ENCODE data around the gene PPP4R2. TPM values are rescaled to one million over a fixed set of nuclear protein-coding genes. Genes with fewer than 3 reads are reported as not detected.
A peak's percentile ranks its signal among the peaks of the same experiment; 100 is the strongest.

PPP4R2 gene, protein sequence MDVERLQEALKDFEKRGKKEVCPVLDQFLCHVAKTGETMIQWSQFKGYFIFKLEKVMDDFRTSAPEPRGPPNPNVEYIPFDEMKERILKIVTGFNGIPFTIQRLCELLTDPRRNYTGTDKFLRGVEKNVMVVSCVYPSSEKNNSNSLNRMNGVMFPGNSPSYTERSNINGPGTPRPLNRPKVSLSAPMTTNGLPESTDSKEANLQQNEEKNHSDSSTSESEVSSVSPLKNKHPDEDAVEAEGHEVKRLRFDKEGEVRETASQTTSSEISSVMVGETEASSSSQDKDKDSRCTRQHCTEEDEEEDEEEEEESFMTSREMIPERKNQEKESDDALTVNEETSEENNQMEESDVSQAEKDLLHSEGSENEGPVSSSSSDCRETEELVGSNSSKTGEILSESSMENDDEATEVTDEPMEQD
- 37.6 TPM for polyA plus RNA-seq

DNA sequence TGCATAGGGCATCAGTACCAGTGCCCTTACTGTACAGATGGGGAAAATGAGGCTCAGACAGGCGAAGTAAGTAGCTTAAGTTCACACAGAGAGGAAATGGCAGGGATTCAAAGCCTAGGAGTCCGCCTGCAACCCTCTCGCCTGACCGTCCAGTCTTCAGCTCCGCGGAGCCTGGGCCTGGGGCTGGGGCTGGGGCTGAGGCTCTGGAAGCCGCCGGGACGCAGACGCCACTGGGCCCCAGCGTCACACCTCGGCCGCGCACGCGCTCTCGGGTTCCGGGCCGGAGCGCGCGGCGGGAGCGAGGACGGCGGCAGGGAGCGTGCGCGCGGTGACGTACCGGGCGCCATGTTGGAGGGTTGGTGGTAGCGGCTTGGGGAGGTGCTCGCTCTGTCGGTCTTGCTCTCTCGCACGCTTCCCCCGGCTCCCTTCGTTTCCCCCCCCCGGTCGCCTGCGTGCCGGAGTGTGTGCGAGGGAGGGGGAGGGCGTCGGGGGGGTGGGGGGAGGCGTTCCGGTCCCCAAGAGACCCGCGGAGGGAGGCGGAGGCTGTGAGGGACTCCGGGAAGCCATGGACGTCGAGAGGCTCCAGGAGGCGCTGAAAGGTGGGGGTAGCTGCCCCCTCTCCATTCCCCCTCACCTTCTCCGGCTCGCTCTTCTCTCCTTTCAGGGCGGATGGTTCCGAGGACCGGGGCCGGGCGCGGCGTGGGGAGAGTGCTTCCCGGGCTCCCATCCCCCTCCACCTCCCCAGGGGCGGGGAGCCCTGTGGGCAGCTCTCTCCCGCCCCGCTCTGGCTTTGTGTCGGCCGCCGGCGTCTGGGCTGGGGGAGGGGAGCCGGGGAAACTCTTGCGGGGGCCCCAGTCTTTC, at the start of gene PPP4R2:
Gene PPP4R2 (plus strand): TSS at position 339 of the 861 bp plus-strand sequence. CDS start 227 bp downstream, at position 566.
- Mint-ChIP-seq H3K4me1 (peaks cover 28 to 33% (median 33%) of the 10 kb centered on the region in 3 donors), H3K9me3 (no peaks in the 10 kb centered on the region), H3K27ac (peak within 1 kb of the TSS; percentile 88 to 93 (median 89)), H3K27me3 (no peaks in the 10 kb centered on the region), H3K4me3 (peak within 1 kb of the TSS; percentile 85 to 96 (median 94)), H3K36me3 (peaks cover 5% of the 10 kb centered on the region)

DNA sequence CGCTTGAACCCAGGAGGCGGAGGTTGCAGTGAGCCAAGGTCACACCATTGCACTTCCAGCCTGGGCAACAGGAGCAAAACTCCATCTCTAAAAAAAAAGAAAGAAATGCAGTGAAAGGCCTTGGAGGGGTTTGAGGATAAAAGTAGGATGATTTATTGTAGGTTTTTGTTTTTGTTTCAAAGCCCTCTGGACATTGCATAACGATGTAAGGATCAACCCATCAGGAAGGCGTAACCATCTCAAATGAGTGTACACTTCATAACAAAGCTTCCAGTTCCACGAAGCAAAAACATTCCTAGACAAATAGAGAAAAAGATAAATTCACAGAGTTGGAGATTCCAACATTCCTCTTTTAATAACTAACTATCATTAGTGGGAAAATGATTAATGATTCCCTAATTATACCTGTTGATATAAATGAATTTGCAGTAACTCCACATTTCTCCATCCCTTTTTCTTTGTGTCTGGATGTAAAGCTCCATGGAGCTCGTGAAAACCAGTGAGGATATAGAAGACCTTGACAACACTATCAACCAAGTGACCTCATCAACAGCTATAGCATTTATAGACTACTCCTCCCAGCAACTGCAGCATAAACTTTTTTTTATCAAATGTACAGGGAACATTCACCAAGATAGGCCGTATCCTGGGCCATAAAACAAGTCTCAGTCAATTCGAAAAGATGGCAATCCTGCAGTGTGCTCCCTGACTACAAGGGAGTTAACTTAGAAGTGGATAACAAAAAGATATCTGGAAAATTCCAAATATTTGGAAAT, 48.7 kb upstream of the PPP4R2 start:
- peaks cover 0 to 4% (median 3%) of the 10 kb centered on the region in 3 donors for H3K4me1 Mint-ChIP-seq
- H3K9me3 Mint-ChIP-seq, result peaks cover 0 to 1% (median 0%) of the 10 kb centered on the region in 3 donors
- no peak overlapping the region for H3K27ac Mint-ChIP-seq
- H3K4me3 Mint-ChIP-seq, result no peak overlapping the region
- H3K36me3 Mint-ChIP-seq, result no peaks in the 10 kb centered on the region
- H3K27me3 Mint-ChIP-seq, result peaks cover 15% of the 10 kb centered on the region

DNA sequence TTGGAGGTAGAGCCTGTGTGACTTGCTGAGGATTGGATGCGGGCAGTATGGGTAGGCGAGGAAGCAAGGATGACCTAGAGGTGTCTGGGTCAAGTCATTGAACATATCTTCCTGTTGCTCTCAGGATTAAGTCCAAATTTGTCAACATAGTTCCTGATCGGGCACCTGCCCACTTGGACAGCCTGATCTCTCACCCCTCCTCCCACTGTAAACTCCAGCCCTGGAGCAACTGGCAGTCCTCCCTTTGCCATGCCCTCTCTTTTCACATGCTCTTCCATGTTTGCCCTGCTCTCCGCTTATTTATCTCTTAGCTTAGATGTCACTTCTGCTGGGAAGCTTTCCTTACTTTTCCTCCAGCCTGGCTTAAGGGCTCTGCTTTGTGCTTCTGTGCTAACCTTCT, 47.6 kb upstream of the PPP4R2 start:
- H3K36me3 Mint-ChIP-seq, result no peaks in the 10 kb centered on the region
- peaks cover 0 to 4% (median 3%) of the 10 kb centered on the region in 3 donors for H3K4me1 Mint-ChIP-seq
- no peak overlapping the region for H3K27ac Mint-ChIP-seq
- H3K9me3 Mint-ChIP-seq, result peaks cover 0 to 1% (median 0%) of the 10 kb centered on the region in 3 donors
- H3K27me3 Mint-ChIP-seq, result peaks cover 15% of the 10 kb centered on the region
- H3K4me3 Mint-ChIP-seq, result no peak overlapping the region

DNA sequence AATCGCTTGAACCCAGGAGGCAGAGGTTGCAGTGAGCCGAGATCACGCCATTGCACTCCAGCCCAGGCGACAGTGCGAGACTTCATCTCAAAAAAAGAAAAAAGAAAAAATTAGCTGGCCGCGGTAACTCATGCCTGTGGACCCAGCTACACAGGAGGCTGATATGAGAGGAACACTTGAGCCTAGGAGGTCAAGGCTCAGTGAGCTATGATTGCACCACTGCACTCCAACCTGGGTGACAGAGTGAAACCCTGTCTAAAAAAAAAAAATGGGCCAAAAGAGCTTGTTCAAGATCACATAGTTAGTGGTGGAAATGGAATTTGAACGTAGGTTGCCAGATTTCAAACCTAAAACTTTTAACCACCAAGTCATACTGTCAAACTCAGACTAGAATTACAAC, 46.2 kb upstream of the PPP4R2 start:
- Mint-ChIP-seq H3K27me3 (peaks cover 15% of the 10 kb centered on the region), H3K4me3 (no peak overlapping the region)

DNA sequence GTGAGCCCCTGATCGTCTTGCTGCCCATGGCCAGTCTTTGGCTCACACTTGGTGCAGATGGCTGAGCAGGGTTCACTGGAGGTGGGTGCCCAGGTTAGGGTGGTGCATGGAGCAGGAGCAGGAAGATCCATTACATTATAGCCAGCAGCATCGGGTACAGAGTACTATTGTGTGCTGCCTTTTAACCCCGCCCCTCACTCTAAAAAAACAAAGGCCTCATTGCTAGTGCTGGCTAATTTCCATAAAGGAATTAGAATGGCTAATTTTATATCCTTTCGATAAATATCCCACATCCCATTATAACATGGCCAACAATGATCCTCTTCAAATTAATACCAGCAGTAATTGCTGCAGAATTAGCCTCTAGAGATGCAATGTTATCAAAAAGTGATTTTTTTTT, 45.8 kb upstream of the PPP4R2 start:
- Mint-ChIP-seq H3K27ac (no peak overlapping the region), H3K36me3 (no peaks in the 10 kb centered on the region), H3K4me3 (no peak overlapping the region)

More for the DNA sequence above, 46.2 kb upstream of the PPP4R2 start:
- Mint-ChIP-seq H3K9me3 (no peaks in the 10 kb centered on the region), H3K4me1 (peaks cover 0 to 4% (median 3%) of the 10 kb centered on the region in 3 donors), H3K27ac (no peak overlapping the region), H3K36me3 (no peaks in the 10 kb centered on the region)

DNA sequence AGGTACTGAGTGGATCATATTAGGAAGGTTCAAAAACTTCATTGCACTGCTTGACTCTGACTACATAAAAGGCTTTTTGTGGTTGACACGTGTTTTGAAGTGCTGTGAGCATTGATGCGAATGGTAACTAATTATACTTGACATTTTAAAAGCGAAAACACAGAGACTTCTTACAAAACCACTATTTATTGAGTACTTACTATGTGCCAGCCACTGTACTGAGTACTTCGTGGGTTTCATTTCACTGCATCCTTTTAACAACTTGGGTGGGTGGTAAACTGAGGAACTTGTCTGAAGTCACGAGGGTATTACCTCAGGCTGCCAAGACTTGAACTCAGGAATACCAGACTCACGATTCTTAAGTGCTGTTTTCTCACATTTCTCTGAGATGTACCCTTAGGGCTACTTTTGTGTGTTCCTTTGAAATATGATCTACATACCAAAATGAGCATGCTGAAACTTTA, 45.3 kb upstream of the PPP4R2 start:
- H3K27ac Mint-ChIP-seq, result no peak overlapping the region
- H3K9me3 Mint-ChIP-seq, result no peaks in the 10 kb centered on the region

More for the DNA sequence above, 45.8 kb upstream of the PPP4R2 start:
- H3K27me3 Mint-ChIP-seq, result peaks cover 17% of the 10 kb centered on the region
- H3K4me1 Mint-ChIP-seq, result peaks cover 0 to 4% (median 3%) of the 10 kb centered on the region in 3 donors
- H3K9me3 Mint-ChIP-seq, result no peaks in the 10 kb centered on the region

DNA sequence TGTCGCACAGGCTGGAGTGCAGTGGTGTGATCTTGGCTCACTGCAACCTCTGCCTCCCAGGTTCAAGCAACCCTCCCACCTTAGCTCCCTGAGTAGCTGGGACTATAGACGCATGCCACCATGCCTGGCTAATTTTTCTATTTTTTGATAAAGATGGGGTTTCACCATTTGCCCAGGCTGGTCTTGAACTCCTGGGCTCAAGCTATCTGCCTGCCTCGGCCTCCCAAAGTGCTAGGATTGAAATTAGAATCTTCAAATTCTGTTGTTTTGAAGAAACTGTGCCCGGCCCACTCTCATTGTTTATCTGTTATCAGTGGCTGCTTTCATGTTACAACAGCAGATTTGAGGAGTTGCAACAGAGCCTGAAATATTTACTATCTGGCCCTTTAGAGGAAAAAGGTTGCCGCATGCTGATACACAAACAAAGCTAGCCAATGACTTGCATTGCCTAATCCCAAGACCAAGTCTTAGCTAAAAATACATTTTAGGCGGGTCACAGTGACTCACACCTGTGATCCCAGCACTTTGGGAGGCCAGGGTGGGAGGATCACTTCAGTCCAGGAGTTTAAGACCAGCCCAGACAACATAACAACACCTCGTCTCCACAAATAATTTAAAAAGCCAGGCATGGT, 43.2 kb upstream of the PPP4R2 start:
- H3K4me1 Mint-ChIP-seq, result peaks cover 0 to 7% (median 3%) of the 10 kb centered on the region in 3 donors
- no peaks in the 10 kb centered on the region for H3K9me3 Mint-ChIP-seq
- H3K27me3 Mint-ChIP-seq, result peaks cover 19% of the 10 kb centered on the region
- no peak overlapping the region for H3K4me3 Mint-ChIP-seq
- no peak overlapping the region for H3K27ac Mint-ChIP-seq
- H3K36me3 Mint-ChIP-seq, result no peaks in the 10 kb centered on the region

More for the DNA sequence above, 45.3 kb upstream of the PPP4R2 start:
- Mint-ChIP-seq H3K4me3 (no peak overlapping the region), H3K4me1 (peaks cover 0 to 4% (median 3%) of the 10 kb centered on the region in 3 donors), H3K27me3 (peaks cover 21% of the 10 kb centered on the region), H3K36me3 (no peaks in the 10 kb centered on the region)

DNA sequence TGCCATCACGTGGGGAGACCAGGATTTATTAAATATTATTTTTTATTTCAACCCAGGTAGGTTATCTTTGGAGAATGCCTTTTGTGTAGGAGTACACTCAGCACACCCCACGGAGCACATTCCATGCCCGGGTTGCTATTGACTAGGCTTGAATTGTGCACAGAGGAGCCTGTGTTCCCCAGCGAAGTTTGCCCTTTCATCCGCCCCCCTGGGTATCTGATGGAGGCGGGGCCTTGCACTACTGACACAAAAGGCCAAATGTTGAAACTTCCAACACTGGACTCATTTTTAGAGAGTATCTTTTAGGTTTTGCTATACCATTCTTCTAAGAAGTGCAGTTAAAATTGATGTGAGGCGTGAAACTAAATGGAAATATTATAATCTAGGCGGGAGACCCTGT, 39.3 kb upstream of the PPP4R2 start:
- H3K27ac Mint-ChIP-seq, result no peak overlapping the region
- H3K9me3 Mint-ChIP-seq, result no peaks in the 10 kb centered on the region
- H3K27me3 Mint-ChIP-seq, result peaks cover 16% of the 10 kb centered on the region
- H3K4me1 Mint-ChIP-seq, result peaks cover 2 to 4% (median 3%) of the 10 kb centered on the region in 3 donors
- no peaks in the 10 kb centered on the region for H3K36me3 Mint-ChIP-seq
- no peak overlapping the region for H3K4me3 Mint-ChIP-seq

DNA sequence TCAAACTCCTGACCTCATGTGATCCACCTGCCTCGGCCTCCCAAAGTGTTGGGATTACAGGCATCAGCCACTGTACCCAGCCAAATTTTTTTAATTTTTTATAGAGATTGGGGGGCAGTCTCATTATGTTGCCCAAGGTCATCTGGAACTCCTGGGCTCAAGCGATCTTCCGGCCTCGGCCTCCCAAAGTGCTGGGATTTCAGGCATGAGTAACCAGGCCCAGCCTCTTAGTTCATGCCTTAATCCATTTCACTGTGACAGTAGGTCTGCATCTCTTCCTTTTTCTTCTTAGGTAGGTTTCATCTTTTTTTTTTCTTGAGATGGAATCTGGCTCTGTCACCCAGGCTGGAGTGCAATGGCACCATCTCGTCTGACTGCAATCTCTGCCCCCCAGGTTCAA, 37.3 kb upstream of the PPP4R2 start:
- no peak overlapping the region for H3K27ac Mint-ChIP-seq
- peaks cover 3 to 7% (median 3%) of the 10 kb centered on the region in 3 donors for H3K4me1 Mint-ChIP-seq
- H3K36me3 Mint-ChIP-seq, result no peaks in the 10 kb centered on the region
- H3K27me3 Mint-ChIP-seq, result peaks cover 11% of the 10 kb centered on the region
- H3K9me3 Mint-ChIP-seq, result no peaks in the 10 kb centered on the region
- H3K4me3 Mint-ChIP-seq, result no peak overlapping the region

DNA sequence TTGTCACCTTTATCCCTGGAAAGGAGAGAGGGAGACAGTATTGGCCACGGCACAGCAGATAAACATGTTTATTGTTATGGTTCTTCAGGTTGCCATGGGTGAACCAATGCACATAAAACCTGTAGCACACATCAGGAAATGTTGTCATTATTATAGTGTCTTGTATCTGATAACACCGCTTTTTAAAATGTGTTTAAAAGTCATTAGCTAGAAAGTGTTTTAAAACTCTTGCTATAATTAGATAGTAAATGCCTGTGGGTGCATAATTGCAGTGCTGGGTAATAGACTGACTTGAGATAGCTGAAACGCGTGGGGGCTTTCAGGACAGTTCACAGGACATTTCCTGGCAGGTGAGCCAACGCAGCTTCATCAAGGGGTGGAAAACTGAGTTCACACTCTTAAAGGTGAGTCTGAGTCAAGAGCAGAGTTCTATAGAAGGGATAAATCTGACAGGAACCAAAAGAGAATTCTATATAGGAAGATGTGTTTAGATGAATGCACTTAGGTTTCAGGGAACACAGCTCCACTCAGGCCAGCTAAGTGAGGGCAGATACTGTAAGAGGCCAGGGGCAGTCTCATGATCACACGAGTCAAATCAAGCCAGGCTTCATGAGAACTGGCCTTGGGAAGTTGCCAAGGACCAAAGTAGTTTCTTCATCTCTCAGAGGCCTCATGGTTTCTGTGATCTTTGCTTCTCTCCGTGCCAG, 35.6 kb upstream of the PPP4R2 start:
- H3K27ac Mint-ChIP-seq, result no peak overlapping the region
- no peaks in the 10 kb centered on the region for H3K9me3 Mint-ChIP-seq

DNA sequence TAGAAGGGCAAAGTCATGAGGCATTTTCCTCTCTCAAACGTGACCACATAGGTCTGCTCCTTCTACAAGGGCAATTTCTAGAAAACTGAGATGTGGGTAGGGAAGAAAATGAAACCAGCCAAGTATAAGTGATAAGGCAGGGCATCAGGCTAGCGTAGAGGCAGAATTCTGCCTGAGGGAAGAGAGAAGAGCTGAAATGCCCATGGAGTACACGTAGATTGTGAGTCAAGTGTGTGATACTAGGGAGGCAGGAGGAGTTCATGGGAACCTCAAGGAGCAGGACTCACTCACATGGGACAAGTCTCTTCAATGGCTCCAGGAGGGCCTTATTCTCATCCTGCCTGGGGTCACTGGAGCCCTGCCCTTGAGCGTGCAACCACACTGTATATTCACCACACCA, 34.9 kb upstream of the PPP4R2 start:
- H3K9me3 Mint-ChIP-seq, result no peaks in the 10 kb centered on the region
- no peaks in the 10 kb centered on the region for H3K36me3 Mint-ChIP-seq
- H3K27ac Mint-ChIP-seq, result no peak overlapping the region
- peaks cover 12 to 21% (median 14%) of the 10 kb centered on the region in 3 donors for H3K4me1 Mint-ChIP-seq
- no peak overlapping the region for H3K4me3 Mint-ChIP-seq
- H3K27me3 Mint-ChIP-seq, result peaks cover 7% of the 10 kb centered on the region

More for the DNA sequence above, 35.6 kb upstream of the PPP4R2 start:
- Mint-ChIP-seq H3K4me1 (peaks cover 12 to 21% (median 17%) of the 10 kb centered on the region in 3 donors), H3K4me3 (no peak overlapping the region), H3K27me3 (peaks cover 9% of the 10 kb centered on the region), H3K36me3 (no peaks in the 10 kb centered on the region)

DNA sequence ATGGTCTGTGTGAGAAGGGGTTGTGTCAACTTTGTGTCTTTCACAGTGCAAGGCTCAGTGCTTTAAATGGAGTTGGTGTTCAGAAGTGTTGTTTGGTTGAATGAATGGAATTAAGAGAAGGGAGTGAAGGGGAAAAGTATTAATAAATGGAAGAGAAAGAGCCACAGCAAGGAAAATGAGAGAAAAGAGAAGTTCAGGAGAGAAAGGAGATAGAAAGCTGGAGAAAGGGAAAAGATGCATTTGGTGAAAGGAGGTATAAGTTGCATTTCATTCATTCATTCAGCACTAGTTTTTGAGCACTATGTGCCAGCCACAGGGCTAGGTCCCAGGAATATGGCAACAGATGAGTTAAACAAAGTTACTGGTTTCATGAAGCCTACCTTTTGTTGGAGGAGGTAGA, 34.3 kb upstream of the PPP4R2 start:
- Mint-ChIP-seq H3K4me1 (peaks cover 12 to 21% (median 14%) of the 10 kb centered on the region in 3 donors), H3K36me3 (no peaks in the 10 kb centered on the region), H3K4me3 (no peak overlapping the region), H3K27ac (no peak overlapping the region), H3K9me3 (no peaks in the 10 kb centered on the region), H3K27me3 (peaks cover 6% of the 10 kb centered on the region)

DNA sequence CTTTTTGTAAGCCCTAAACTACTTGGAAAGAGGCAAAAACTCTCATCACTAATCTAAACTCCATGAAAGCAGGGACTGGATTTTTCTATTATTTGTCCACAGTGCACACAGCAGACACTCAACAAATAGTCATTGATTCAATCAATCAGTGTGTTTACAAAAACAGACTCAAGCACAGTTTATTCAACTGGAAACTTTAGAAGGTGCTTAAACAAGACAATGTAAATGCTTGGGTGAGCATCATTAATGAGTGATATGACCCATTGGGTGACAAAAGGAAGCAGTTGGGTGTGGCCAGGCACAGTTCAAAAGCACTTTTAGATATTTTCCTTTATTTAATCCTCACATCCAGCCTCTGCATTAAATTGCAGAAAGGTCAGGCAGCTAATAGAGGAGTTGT, 32.0 kb upstream of the PPP4R2 start:
- H3K27ac Mint-ChIP-seq, result no peak overlapping the region
- H3K27me3 Mint-ChIP-seq, result peaks cover 4% of the 10 kb centered on the region
- no peaks in the 10 kb centered on the region for H3K9me3 Mint-ChIP-seq
- H3K36me3 Mint-ChIP-seq, result no peaks in the 10 kb centered on the region
- H3K4me3 Mint-ChIP-seq, result peak overlapping the region in 1 of 4 donors; percentile 39
- peaks cover 12 to 21% (median 14%) of the 10 kb centered on the region in 3 donors for H3K4me1 Mint-ChIP-seq

Measured in IgD-negative memory B cell (primary cell).